H9 (cell line): ENCODE results near the gene GFI1. TPM values are rescaled to one million over a fixed set of nuclear protein-coding genes. Genes with fewer than 3 reads are reported as not detected.

ENCODE experiments used
- DNase-seq: peaks from one replicate; pipeline ENCODE4 v3.0.0-alpha.2; 2017
- H2AFZ ChIP-seq: one replicate; pipeline ENCODE4 v1.6.1; 2013; ENCODE audit warnings: mild to moderate bottlenecking, low read length, control low read depth, moderate library complexity
- H2AK5ac ChIP-seq: 2 replicates; pipeline ENCODE4 v1.6.1; 2013; ENCODE audit warnings: low read length, control low read depth, mixed read lengths; ENCODE audit not compliant: insufficient read length
- H2BK120ac ChIP-seq: one replicate; pipeline ENCODE4 v1.6.1; 2013; ENCODE audit warnings: low read depth, mild to moderate bottlenecking, low read length, control low read depth, inconsistent platforms; ENCODE audit not compliant: poor library complexity, severe bottlenecking
- H2BK12ac ChIP-seq: 2 replicates; pipeline ENCODE4 v1.6.1; 2013; ENCODE audit warnings: low read length, control low read depth, mixed read lengths, low read depth; ENCODE audit not compliant: insufficient read length
- H2BK15ac ChIP-seq: 2 replicates; pipeline ENCODE4 v1.6.1; 2013; ENCODE audit warnings: low read depth, low read length, control low read depth
- H2BK20ac ChIP-seq: one replicate; pipeline ENCODE4 v1.6.1; 2013; ENCODE audit warnings: low read depth, mild to moderate bottlenecking, low read length, control low read depth, inconsistent platforms; ENCODE audit not compliant: poor library complexity, severe bottlenecking
- H2BK5ac ChIP-seq: 2 replicates; pipeline ENCODE4 v1.6.1; 2013; ENCODE audit warnings: low read length, control low read depth, mixed read lengths; ENCODE audit not compliant: insufficient read length
- H3K14ac ChIP-seq: 2 replicates; pipeline ENCODE4 v1.6.1; 2013; ENCODE audit warnings: low read length, control low read depth; ENCODE audit not compliant: insufficient read depth
- H3K18ac ChIP-seq: 2 replicates; pipeline ENCODE4 v1.6.1; 2013; ENCODE audit warnings: low read depth, mild to moderate bottlenecking, mixed read lengths, low read length, control low read depth; ENCODE audit not compliant: insufficient read length
- H3K23ac ChIP-seq: 2 replicates; pipeline ENCODE4 v1.6.1; 2013; ENCODE audit warnings: low read length, control low read depth, mixed read lengths, low read depth; ENCODE audit not compliant: insufficient read length
- H3K23me2 ChIP-seq: 2 replicates; pipeline ENCODE4 v1.6.1; 2013; ENCODE audit warnings: low read depth, mild to moderate bottlenecking, mixed read lengths, low read length, control low read depth; ENCODE audit not compliant: insufficient read length, poor library complexity, severe bottlenecking
- H3K27ac ChIP-seq: 2 replicates; pipeline ENCODE4 v1.5.1; 2013; ENCODE audit warnings: low read length, control low read depth, mixed read lengths, low read depth; ENCODE audit not compliant: insufficient read length
- H3K27me3 ChIP-seq: 2 replicates; pipeline ENCODE4 v1.6.1; 2013; ENCODE audit warnings: low read length, control low read depth, inconsistent platforms; ENCODE audit not compliant: insufficient read depth
- H3K4ac ChIP-seq: 2 replicates; pipeline ENCODE4 v1.6.1; 2013; ENCODE audit warnings: low read depth, mild to moderate bottlenecking, control low read depth, inconsistent platforms, low read length, moderate library complexity
- H3K4me1 ChIP-seq: 2 replicates; pipeline ENCODE4 v1.6.1; 2013; ENCODE audit warnings: low read length, control low read depth, inconsistent platforms; ENCODE audit not compliant: insufficient read depth
- H3K4me2 ChIP-seq: 2 replicates; pipeline ENCODE4 v1.6.1; 2013; ENCODE audit warnings: low read length, control low read depth, mixed read lengths; ENCODE audit not compliant: insufficient read length, insufficient read depth
- H3K56ac ChIP-seq: 2 replicates; pipeline ENCODE4 v1.6.1; 2013; ENCODE audit warnings: low read depth, mild to moderate bottlenecking, mixed read lengths, low read length, control low read depth; ENCODE audit not compliant: insufficient read length
- H3K79me1 ChIP-seq: 2 replicates; pipeline ENCODE4 v1.6.1; 2013; ENCODE audit warnings: low read depth, mild to moderate bottlenecking, moderate library complexity, low read length, control low read depth, inconsistent platforms; ENCODE audit not compliant: insufficient read depth, poor library complexity, severe bottlenecking
- H3K79me2 ChIP-seq: 2 replicates; pipeline ENCODE4 v1.6.1; 2013; ENCODE audit warnings: low read length, control low read depth, inconsistent platforms; ENCODE audit not compliant: insufficient read depth
- H3K9ac ChIP-seq: 2 replicates; pipeline ENCODE4 v1.6.1; 2013; ENCODE audit warnings: low read length, control low read depth, mixed read lengths; ENCODE audit not compliant: insufficient read length; ENCODE audit errors: extremely low read depth
- H3K9me3 ChIP-seq: one replicate; pipeline ENCODE4 v1.6.1; 2013; ENCODE audit warnings: low read depth, low read length, inconsistent platforms; ENCODE audit not compliant: control insufficient read depth
- H3T11ph ChIP-seq: one replicate; pipeline ENCODE4 v1.6.1; 2013; ENCODE audit warnings: mild to moderate bottlenecking, low read length, control low read depth, inconsistent platforms
- H4K20me1 ChIP-seq: one replicate; pipeline ENCODE4 v1.6.1; 2013; ENCODE audit not compliant: control insufficient read depth, insufficient read length, insufficient read depth
- H4K5ac ChIP-seq: 2 replicates; pipeline ENCODE4 v1.6.1; 2013; ENCODE audit warnings: low read depth, mild to moderate bottlenecking, mixed read lengths, low read length, control low read depth; ENCODE audit not compliant: insufficient read length
- H4K8ac ChIP-seq: replicated peaks from 2 replicates; pipeline ENCODE4 v1.6.1; 2013; ENCODE audit warnings: low read length, control low read depth, mixed read lengths, low read depth; ENCODE audit not compliant: insufficient read length
- H4K91ac ChIP-seq: 2 replicates; pipeline ENCODE4 v1.6.1; 2013; ENCODE audit warnings: low read depth, mild to moderate bottlenecking, moderate library complexity, mixed read lengths, low read length, control low read depth; ENCODE audit not compliant: insufficient read length
- H3K27ac Mint-ChIP-seq, 3 experiments: 2 replicates in 2 of 3; 3 replicates in 1 of 3; pipeline ENCODE4 v1.8.0; 2020 to 2021; ENCODE audit warnings: mixed read lengths in 3 of 3, mild to moderate bottlenecking in 1 of 3, moderate library complexity in 1 of 3
- H3K27me3 Mint-ChIP-seq: 2 replicates; pipeline ENCODE4 v1.8.0; 2021; ENCODE audit warnings: low read depth, mild to moderate bottlenecking, moderate library complexity, mixed read lengths
- H3K36me3 Mint-ChIP-seq, 3 experiments: 2 replicates in 2 of 3; 3 replicates in 1 of 3; pipeline ENCODE4 v1.8.0; 2020 to 2021; ENCODE audit warnings: low read depth in 3 of 3, mixed read lengths in 3 of 3; ENCODE audit not compliant: insufficient read depth in 1 of 3
- H3K4me1 Mint-ChIP-seq, 2 experiments: 2 replicates each; pipeline ENCODE4 v1.8.0; 2020; ENCODE audit warnings: mixed read lengths in 2 of 2
- H3K4me3 Mint-ChIP-seq, 2 experiments: 2 replicates in 1 of 2; 3 replicates in 1 of 2; pipeline ENCODE4 v1.8.0; 2020 to 2021; ENCODE audit warnings: mild to moderate bottlenecking in 2 of 2, mixed read lengths in 2 of 2, moderate library complexity in 1 of 2
- H3K9me3 Mint-ChIP-seq, 2 experiments: 2 replicates in 1 of 2; 3 replicates in 1 of 2; pipeline ENCODE4 v1.8.0; 2020; ENCODE audit warnings: mild to moderate bottlenecking in 2 of 2, mixed read lengths in 2 of 2, moderate library complexity in 1 of 2
- CTCF ChIP-seq: fragments of 200-600 bp; sonication (generic); conservative IDR thresholded peaks from 3 replicates; pipeline ENCODE4 v1.8.0; 2021; ENCODE audit warnings: antibody characterized with exemption, mild to moderate bottlenecking
- total RNA-seq: library from RNA; stranded (reverse); gene quantifications from 2 replicates; pipeline ENCODE4 v1.2.1, GENCODE V29; 2021

The GFI1 gene
- total RNA-seq, 1 experiment from 2014 or later, result 0.11 TPM

DNA sequence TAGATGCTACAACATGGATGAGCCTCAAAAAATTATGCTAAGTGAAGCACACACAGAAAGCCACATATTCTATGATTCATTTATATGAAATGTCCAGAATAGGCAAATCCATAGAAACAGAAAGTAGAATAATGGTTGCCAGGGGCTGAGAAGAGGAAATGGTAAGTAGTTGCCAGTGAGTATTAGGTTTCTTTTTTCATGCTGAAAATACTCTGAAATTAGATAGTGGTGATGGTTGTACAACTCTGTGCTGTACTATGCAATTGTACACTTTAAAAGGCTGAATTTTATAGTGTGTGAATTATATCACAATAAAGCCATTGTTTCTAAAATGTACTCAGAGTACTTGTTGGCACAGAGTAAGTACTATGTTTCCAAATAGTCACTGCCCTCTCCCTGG is 15.5 kb upstream of the GFI1 start:
- no peak overlapping the region for H4K8ac ChIP-seq
- TF ChIP-seq CTCF, result no peak
- no peaks in the 10 kb centered on the region for H3K4me1 Mint-ChIP-seq
- H3K27ac ChIP-seq, result no peak overlapping the region
- H3K4me3 Mint-ChIP-seq, result no peak overlapping the region
- H3K36me3 Mint-ChIP-seq, result 0 out of 7 replicates have a peak, but pooled peaks cover 0 to 1% (median 0%) of the 10 kb centered on the region in 3 experiments
- no peak overlapping the region for H2BK5ac ChIP-seq
- no peak overlapping the region for H2BK120ac ChIP-seq
- no peaks in the 10 kb centered on the region for H3K79me1 ChIP-seq
- no peaks in the 10 kb centered on the region; a peak in 1 of 5 replicates for H3K9me3 Mint-ChIP-seq
- H3T11ph ChIP-seq, result no peak overlapping the region
- H3K27me3 Mint-ChIP-seq, result peaks cover 3% of the 10 kb centered on the region
- H3K14ac ChIP-seq, result no peak overlapping the region
- no peak overlapping the region for H4K91ac ChIP-seq
- no peaks in the 10 kb centered on the region for H3K79me2 ChIP-seq
- no peaks in the 10 kb centered on the region for H3K9me3 ChIP-seq
- no peak overlapping the region for H3K18ac ChIP-seq
- H3K23ac ChIP-seq, result no peak overlapping the region
- H3K23me2 ChIP-seq, result no peaks in the 10 kb centered on the region
- H2BK20ac ChIP-seq, result no peak overlapping the region
- no peak overlapping the region for H2BK12ac ChIP-seq
- no peak overlapping the region for H2AFZ ChIP-seq
- no peaks in the 10 kb centered on the region; the same call in 1 of the 2 replicates for H3K4me1 ChIP-seq
- H2AK5ac ChIP-seq, result no peak overlapping the region
- H3K27me3 ChIP-seq, result no peaks in the 10 kb centered on the region
- no peak for DNase-seq
- no peak overlapping the region for H3K27ac Mint-ChIP-seq
- no peak overlapping the region for H4K5ac ChIP-seq
- no peak overlapping the region for H3K9ac ChIP-seq
- H3K4ac ChIP-seq, result no peak overlapping the region
- H2BK15ac ChIP-seq, result no peak overlapping the region
- no peak overlapping the region for H3K56ac ChIP-seq
- no peaks in the 10 kb centered on the region for H4K20me1 ChIP-seq
- no peak overlapping the region for H3K4me2 ChIP-seq
